Measurements from ENCODE around the gene SPTBN1.
A peak's percentile ranks its signal among the peaks of the same experiment; 100 is the strongest.

The SPTBN1 gene

DNA sequence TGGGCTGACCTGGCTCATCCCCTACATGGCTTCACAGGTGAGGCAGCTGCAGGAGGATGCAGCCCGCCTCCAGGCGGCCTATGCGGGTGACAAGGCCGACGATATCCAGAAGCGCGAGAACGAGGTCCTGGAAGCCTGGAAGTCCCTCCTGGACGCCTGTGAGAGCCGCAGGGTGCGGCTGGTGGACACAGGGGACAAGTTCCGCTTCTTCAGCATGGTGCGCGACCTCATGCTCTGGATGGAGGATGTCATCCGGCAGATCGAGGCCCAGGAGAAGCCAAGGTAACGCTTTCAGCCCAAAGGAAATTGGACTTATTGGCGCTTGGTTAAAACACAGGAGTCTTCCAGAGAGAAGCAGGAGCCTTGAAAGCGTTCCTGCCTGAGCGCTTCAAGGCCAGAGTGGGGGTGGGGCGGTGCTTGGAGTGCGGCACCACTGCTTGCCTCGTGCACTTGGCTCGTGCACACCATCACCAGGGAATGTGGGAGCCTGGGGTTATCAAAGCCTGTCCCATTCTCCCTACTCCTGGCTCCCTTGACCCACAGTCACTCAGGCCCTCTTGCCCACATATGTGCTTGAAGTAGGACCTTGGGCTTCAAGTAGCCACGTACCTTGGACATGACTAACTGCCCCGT, 197.6 kb downstream of the SPTBN1 start:
- no peak for DNase-seq (ENCODE audit: low spot score)

- DNase-seq (ENCODE audit: low spot score) = no peak
Measured at GRCh38 chr2:54655046-54655809, 199.1 kb downstream of the SPTBN1 start.

DNA sequence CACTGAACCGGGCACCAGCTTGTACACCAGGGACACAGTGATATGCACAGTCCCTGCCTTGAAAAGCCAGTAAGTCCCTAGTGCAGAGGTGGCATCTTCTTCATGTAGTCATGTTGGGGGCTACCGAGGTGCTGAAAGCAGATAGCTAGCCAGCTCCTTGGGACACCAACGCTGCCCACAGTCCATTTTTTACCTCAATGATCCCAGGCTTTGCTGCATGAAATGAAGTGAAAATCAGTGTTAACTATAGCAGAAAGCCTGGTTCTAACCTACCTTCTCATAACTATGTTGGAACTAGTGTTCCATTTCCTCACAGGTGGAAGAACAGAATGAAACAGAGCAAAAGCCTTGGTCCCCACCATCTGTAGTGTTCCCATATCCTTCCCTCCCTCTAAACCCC, 200.7 kb downstream of the SPTBN1 start:
- no peak for DNase-seq (ENCODE audit: low spot score)

DNA sequence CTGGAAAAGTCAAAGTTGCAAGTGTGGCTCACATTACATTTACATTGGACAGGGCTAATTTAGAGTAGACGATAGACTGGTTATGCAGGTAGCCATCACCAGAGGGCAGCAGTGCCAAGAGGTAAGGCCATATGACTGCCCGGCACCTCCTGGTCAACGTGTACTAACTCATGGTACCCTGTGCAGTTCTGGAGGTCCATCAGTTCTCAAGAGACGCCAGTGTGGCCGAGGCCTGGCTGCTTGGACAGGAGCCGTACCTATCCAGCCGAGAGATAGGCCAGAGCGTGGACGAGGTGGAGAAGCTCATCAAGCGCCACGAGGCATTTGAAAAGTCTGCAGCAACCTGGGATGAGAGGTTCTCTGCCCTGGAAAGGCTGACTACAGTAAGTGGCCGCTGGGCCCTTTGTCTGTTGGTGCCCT, 201.5 kb downstream of the SPTBN1 start:
- DNase-seq (ENCODE audit: low spot score) = peak; percentile 64

DNA sequence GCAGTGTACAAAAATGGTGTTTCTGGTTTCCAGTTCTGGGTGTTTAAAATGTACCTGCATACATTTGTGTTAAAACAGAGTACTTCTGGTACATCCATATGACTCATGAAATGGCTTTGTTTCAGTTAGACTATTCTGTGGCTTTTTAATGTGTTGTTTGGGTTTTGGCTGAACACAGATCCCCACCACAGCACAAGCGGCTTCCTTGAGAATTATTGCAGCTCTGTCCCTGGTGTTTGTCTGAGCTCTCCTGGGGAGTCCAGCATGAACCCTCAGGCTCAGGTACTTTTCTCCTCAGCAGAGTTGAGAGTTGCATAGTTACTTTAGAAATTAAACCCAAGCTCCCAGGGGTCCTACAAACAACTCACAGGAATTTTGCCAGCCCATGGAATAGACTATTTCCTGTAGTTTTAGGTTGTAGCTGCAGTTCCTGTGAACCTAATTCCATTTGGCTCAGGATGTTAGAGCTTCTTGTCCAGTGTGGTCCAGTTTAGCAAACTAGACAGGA, 202.5 kb downstream of the SPTBN1 start:
- DNase-seq (ENCODE audit: low spot score) = no peak

GRCh38 chr2:54659527-54659926, 203.4 kb downstream of the SPTBN1 start:
- DNase-seq (ENCODE audit: low spot score) = no peak

DNA sequence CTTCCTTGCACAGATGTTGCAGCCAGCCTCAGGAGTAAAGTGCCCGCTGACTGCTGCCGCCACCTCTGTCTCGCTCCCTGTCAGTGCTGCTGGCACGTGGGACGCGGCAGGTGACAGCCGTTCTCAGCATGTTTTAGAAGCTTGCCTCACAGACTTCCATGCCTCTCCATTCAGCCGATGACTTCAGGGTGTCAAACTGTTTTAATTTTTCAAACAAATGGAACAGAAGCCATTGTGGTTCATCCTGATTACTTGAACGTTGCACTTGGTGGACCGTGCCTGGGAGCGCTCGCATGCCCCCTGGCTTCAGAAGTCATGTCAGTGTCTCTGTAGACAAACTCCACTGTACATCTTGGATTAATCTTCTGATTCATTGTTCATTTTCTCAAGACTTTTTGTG, 204.6 kb downstream of the SPTBN1 start:
- no peak for DNase-seq (ENCODE audit: low spot score)

DNA sequence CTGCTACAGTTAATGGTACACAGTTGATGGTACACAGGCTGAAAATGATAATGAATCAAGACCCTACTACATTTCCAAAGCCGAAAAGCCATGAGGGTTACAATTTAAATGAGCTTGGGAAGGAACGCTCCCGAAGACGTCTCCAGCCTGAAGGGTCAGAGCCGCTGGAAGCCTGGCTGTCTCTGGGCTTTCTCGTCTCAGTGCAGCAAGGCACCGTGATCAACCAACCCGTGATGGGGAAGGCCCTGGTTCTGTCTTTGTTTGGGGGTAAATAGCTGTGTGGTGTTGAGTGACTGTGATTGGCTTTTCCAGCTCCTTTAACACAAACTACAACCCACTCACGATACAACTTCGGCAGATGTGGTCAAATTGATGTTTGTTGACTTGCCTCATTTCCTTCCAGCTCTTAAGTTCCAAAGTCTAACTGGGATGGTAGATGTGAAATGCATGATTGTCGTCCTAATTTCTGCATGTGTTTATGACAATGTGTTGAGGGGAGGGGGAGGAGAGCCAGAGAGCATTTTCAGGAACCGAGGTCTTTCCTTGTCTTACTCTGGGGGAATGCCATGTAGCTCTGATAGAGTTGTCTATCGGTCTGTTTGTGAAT, 207.4 kb downstream of the SPTBN1 start:
- no peak for DNase-seq (ENCODE audit: low spot score)

DNA sequence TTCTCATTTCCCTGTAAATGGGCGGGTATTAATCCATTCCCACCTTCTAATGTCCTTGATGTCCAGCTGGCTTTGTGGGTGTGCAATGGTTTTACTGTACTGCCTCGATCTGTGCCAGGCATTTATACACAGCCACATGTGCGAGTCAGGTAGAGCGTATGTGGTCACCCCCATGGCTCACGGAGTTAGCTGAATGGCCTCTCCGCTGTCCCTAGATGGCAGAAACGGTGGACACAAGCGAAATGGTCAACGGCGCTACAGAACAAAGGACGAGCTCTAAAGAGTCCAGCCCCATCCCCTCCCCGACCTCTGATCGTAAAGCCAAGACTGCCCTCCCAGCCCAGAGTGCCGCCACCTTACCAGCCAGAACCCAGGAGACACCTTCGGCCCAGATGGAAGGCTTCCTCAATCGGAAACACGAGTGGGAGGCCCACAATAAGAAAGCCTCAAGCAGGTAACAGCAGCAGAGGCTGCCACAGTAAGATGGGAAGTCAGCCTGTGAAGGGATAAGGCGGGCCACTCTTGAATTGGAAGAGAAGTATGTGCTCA, 208.2 kb downstream of the SPTBN1 start:
- DNase-seq (ENCODE audit: low spot score) = no peak

DNA sequence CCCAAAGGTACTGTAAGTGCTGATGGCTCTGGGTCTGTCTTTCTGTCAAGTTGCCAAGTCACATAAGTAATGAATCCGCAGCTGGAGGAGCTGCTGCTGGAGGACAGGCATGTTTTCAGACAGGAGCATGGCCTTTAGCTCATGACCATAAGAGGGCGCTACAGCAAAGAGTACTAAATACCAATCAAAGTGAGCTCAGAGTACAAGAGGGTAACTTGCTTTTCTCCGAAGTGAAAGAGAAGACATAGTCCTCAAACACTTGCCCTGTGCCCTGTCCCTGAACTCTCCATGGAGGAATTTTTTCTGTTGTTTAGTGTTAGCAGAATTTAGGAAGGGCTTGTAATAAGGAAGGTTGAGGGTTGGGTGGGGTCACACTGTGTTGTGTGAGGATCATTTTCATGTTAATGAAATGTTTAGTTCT, 209.3 kb downstream of the SPTBN1 start:
- DNase-seq (ENCODE audit: low spot score) = peak; percentile 77

DNA sequence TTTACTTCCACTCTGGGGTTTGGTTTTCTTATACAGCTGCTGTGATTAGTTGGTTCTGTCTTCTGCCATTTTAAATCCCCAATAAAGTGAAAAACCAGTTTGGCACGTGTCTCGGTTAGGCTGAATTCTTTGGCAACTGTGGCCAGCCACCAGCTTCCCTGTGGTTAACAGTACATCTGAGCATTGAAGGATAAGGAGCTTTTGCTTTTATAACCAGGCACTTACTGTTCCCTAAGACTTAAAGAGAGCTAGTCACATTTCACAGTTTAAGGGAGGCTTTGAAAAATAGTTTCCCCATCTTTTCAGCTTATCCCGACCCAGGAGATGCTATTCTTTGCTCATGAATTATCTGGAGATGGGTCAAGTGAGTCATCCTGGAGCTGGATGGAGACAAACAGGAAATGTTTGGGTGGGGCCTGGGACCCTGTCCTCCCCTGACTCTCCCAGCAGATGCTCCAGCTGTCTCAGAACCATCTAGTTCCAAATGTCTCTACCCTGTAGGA, 210.1 kb downstream of the SPTBN1 start:
- no peak for DNase-seq (ENCODE audit: low spot score)

- no peak for DNase-seq (ENCODE audit: low spot score)
Measured at GRCh38 chr2:54666634-54667265, 210.6 kb downstream of the SPTBN1 start.

GRCh38 chr2:54667266-54667639, 211.1 kb downstream of the SPTBN1 start:
- no peak for DNase-seq (ENCODE audit: low spot score)

DNA sequence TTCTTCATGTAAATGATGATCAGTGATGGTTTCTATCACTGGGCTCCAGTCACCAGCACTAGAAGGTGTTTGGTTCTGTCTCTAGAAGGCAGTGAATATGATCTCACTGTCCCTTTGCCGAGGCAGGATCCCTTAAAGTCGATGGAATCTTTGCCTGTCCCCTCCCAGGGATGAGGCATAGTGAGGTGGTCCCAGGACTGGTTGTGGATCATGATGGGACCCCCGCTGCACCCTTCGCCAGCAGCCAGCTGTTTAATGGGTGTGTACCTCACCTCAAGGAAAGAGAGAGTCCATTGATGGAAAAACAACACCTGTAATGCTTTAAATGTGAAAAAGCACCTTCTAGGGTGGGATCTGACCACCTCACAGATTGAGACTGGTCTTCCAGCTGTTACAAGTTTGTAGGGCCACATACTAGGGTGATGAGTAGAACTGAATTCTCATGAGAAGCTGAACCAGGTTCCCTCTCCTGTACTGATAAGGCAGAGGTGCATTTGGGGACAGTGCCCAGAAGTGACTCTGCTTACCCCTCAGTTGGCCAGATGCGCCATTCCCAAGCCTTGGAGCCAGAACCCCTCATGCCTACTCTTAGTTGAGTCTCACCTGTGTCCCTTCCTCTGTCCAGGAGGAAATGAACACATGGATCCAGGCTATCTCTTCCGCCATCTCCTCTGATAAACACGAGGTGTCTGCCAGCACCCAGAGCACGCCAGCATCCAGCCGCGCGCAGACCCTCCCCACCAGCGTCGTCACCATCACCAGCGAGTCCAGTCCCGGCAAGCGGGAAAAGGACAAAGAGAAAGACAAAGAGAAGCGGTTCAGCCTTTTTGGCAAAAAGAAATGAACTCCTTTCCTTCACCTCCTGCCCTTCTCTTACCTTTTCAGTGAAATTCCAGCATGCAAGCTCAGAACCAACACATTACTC, 211.9 kb downstream of the SPTBN1 start:
- DNase-seq (ENCODE audit: low spot score) = no peak

DNA sequence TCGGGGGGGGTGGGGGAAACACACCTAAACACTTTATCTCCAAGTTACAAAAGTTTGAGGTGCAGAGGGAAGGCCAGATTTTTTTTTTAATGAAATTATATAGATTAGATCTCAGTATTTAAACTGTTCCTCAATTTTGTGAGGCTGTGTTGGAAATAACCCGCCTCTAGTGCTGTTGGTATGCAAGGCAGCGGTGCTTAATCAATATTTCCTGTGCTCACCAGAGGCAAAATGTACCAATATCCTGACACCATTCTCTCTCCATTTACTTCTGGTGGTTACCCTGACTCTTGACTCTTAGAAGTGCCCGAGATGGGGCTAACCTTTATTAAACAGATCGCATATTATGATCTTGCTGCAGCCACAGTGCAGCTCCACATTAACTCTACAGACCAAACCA, 212.6 kb downstream of the SPTBN1 start:
- DNase-seq (ENCODE audit: low spot score) = no peak

DNA sequence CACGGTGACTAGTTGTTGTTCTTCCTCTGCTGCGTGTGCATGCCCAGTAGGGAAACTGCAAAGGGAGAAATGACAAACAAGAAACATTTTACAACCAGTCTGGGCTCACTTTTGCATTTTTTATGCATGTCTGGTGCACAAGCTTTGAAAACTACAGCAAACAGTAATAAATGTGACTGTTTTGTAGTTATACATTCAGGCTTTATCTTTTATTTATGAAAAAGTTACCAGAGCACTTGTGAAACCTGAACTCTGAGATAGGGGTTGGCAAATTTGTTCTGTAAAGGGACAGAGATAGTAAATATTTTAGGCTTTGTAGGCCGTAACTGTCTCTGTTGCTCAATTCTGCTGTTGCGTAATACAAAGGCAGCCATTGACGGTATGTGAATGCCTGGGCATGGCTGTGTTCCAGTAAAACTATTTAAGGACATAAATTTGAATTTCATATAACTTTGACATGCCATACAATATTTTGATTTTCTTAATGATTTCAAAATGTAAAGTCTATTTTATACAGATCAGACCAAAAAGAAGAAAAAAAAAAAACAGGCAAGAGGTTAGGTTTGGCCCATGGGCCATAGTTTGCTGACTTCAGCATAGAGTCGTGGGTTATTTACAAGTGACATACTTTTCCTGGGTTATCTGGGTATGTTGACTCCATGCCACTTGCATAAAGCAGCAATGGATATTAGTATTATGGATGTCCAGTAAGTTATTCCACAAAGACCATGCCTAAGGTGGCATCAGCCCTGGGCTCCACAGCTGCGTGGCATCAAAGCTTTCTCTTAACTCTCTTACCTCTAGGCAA, 213.8 kb downstream of the SPTBN1 start:
- DNase-seq (ENCODE audit: low spot score) = no peak

DNA sequence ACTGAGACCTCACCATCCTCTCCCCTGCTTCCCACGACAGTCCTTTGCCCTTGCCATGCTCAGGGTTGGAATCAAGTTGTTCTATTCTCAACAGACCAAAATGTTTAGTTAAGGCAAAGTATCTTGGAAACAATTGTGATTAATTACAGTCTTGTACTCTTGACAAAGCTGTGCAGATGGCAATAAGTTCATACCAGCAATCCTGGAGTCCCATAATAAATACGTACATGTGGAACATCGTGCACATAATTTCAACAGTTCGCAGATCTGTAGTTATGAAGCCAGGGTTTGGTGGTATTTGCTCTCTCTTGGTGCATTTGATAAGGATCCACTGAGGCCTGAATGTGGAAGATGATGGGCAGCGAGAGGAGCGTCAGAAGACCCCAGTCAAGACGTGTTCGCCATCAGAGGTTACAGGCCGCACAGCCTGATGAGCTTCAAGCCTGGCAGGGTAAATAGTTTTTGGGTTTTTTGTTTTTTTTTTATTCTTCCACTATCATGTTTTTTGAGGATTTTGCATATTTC, 214.4 kb downstream of the SPTBN1 start:
- no peak for DNase-seq (ENCODE audit: low spot score)

DNA sequence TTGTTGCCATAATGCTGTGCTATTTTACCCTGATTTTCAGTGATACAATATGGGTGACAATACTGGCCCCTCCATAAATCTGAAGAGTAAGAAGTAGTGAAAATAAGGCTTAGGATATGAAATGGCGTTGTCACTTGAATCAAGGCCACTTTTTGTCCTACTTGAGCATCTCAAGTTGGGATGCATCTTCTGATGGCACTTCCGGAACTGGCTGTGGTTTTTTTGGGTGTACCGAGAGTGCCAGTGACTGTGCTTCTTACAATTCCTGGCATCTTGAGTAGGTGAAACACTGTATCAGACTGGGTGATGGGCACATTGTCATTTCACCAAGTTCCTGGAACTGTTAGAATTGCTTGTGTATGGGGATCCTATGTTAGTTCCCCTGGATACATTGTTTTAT, 214.9 kb downstream of the SPTBN1 start:
- no peak for DNase-seq (ENCODE audit: low spot score)

DNA sequence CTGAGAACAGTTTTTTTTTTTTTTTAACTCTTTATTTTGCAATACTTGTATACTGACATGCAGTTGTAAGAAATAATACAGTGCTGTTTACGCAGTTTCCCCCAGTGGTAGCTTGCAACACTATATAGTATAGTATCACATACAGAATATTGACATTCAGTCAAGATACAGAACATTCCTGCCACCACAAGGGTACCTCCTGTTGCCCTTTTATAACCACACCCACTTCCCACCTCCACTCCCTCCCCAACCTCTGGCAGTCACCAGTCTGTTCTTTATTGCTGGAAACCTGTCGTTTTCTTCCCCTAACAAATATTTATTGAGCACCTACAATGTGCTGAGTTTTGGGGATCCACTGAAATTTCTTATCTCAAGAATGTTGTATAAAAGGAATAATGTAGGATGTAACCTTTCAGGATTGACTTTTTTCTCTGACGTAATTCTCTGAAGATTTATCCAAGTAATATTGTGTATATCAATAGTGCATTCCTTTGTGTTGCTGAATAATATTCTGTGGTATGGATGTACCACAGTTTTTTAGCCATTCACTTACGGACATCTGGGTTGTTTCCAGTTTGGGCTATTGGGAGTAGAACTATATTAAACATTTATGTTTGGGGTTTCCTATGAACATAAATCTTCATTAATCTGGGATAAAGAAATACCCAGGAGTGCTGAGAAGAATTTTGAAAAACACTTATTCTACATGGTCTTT, 215.9 kb downstream of the SPTBN1 start:
- no peak for DNase-seq (ENCODE audit: low spot score)

All from NAMALWA (cell line).